HG02588 (cell line): ENCODE measurements around the gene LGALS4.
"Not testable (repeated sequence)": the region's sequence is repeated elsewhere in the genome, so short reads cannot be mapped to it uniquely, and the experiment has no call there.

Experiments used
- ATAC-seq: cut with Tn5 transposase; IDR thresholded peaks from one replicate; pipeline ENCODE4 v1.9.1; 2021; ENCODE audit warnings: mild to moderate bottlenecking, moderate library complexity; ENCODE audit not compliant: unreplicated experiment

LGALS4 gene

DNA sequence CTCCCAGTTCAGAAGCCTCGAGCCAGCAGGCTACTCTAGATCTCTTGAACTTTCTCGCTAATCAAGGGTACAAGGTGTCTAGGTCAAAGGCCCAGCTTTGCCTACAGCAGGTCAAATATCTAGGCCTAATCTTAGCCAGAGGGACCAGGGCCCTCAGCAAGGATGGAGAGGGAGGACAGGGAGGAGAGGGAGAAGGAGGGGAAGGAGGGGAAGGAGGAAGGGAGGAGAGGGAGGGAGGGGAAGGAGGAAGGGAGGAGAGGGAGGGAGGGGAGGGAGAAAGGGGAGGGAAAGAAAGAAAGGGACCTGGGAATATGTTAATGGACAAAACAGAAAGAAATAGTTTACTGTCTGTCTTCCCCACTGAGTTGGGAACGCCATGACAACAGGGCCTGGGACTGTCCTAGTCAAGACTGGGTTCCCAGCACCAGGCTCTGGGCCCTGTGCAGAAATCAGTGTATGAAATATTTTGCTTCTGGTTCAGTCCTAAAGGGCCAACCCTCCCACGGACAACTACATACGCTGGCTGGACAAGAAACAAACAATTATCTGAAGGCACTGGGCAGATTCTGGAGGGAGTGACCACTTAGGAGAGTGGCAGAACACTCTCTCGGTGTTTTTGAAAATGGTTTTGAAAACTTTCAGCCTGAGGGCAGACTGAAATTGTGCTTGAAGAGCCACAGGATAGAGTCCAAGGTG is 14.3 kb upstream of the LGALS4 start:
- ATAC-seq = no peak

GRCh38 chr19:38825936-38826335 is 13.2 kb upstream of the LGALS4 start:
- ATAC-seq = not testable (repeated sequence)

DNA sequence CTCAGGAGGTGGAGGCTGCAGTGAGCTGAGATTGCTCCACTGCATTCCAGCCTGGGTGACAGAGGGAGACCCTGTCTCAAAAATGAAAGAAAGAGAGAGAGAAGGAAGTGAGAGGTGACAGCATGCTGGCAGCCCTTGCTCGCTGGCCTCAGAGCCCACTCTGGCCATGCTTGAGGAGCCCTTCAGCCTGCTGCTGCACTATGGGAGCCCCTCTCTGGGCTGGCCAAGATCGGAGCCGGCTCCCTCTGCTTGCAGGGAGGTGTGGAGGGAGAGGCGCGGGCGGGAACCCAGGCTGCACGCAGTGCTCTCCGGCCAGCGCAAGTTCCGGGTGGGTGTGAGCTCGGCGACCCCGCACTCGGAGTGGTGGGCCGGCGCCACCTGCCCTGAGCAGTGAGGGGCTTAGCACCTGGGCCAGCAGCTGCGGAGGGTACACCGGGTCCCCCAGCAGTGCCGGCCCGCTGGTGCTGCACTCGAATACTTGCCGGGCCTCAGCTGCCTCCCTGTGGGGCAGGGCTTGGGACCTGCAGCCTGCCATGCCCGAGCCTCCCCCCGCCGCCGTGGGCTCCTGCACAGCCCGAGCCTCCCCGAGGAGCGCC is 8.6 kb upstream of the LGALS4 start:
- not testable (repeated sequence) for ATAC-seq

DNA sequence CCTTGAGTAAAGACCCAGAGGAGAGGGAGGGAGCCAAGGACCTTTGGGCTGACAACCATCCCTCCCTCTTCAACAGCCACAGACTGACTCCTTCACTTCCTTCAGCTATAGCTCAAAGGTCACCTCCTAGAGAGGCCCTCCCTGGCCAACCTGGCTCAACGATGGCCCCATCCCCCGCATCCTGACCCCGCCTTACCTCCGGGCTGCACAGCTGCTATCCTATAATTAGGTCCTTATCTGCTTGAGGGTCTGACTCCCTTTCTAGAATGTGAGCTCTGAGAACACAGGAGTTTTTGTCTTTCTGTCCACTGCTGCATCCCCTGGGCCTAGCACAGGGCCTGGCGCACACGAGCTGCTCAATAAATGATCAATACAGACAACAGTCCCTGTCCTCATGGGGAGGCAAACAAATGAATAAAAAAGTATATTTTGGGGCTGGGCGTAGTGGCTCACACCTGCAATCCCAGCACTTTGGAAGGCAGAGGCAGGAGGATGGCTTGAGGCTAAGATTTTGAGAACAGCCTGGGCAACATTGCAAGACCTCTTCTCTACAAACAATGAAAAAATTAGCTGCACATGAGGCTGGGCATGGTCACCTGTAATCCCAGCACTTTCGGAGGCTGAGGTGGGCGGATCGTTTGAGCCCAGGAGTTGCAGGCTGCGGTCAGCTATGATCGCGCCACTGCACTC is 6.6 kb upstream of the LGALS4 start:
- no peak for ATAC-seq

DNA sequence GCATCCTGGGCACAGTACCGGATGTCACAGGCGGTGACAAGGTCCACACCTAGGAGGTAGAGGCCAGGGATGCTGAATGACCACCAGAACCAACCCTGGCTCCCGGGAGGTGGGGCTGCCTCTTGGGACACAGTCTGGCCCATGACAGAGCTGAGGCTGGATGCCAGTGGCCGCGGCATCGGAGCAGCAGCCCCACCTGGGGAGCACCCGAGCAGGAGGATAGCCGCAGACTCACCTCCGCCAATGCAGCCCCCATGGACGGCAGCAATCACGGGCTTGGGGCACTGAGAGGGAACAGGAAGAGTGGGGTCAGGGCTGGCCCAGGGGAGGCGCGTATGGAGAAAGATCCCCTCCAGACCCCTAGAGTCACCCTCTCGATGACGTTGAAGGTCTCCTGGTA is 4.3 kb upstream of the LGALS4 start:
- no peak for ATAC-seq

DNA sequence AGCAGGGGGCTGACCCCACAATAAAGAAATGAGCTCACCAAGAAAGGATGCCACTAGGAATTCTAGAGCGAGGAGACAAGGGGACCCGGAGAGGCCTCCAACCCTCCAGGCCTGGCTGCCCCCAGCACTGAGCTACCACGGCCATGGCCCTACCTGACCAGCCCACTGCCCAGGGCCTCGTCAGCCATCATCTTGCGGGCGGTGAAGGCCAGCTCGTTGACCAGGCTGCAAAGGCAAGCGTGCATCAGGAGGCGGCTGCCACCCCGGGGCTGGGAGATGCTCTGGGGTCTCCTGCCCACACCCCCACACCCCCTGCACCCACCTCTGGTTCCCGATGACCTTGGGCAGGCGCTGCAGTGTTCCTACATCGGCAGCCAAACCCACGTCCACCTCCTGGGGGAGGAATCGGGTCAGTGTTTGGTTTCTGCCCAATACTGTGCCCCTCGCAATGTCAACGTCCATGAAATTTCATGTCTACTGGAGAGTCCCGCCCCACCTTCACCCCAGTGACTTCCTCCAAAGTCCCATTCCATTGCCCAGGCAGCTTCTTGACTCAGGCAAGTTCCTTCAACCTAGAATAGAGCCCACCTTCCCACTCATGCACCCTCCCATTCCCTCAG is 3.5 kb upstream of the LGALS4 start:
- no peak for ATAC-seq

- no peak for ATAC-seq
Measured at GRCh38 chr19:38815059-38816001, 2.6 kb upstream of the LGALS4 start.

DNA sequence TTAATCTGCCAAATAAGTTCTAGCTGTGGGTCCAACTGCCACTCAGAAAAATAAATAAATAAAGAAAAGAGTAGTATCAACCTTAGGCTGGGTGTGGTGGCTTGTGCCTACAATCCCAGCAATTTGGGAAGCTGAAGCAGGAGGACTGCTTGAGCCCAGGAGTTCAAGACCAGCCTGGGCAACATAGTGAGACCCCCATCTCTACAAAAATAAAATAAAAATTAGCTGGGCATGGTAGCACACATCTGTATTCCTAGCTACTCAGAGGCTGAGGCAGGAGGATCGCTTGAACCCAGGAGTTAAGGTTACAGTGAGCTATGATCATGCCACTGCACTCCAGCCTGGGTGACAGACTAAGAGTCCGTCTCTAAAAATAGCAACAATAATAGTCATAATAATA is 1.2 kb upstream of the LGALS4 start:
- ATAC-seq = not testable (repeated sequence)

GRCh38 chr19:38813323-38813722 is 578 bp upstream of the LGALS4 start:
- ATAC-seq = no peak

GRCh38 chr19:38812009-38812840 is 520 bp downstream of the LGALS4 start:
- ATAC-seq = no peak

DNA sequence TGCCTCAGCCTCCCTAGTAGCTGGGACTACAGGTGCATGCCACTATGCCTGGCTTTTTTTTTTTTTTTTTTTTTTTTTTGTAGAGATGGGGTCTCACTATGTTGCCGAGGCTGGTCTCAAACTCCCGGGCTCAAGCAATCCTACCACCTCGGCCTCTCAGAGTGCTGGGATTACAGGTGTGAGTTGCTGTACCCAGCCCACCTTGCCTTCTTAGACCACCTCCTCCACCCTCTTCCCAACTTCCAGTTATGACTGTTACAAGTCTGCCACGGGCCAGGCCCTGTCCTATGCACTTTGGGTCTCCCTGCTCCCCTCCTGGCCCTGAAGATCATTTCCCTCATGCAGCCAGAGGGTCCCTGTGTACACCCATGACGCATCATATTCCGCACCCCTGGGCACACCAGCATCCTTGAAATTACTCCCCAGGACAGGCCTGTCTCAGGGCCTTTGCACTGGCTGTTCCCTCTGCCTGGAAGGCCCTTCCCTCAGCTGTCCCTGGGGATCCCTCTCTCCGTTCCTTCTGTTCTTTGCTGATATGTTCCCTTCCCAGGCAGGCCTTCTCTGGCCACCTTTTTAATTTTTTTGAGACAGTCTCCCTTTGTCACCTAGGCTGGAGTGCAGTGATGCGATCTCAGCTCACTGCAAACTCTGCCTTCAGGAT is 3.0 kb downstream of the LGALS4 start:
- no peak for ATAC-seq

DNA sequence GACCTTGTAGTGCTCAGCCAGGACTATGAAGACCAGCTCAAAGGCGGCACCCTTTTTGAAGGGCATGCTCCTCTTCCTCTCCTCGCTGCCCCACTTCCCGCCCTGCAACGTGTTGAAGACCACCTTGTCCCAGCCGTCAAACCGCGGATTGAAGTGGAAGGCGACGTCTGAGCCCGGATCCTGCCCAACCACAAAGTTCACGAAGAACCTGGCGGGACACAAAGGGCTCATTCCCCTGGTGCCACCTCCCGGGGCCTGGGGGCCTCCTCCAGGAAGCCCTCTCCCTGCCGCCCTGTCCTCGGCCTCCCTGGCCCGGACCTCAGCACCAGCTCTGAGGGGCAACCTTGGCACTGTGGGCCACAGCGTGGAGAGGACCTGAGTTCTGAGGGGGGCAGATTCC is 4.0 kb downstream of the LGALS4 start:
- no peak for ATAC-seq

DNA sequence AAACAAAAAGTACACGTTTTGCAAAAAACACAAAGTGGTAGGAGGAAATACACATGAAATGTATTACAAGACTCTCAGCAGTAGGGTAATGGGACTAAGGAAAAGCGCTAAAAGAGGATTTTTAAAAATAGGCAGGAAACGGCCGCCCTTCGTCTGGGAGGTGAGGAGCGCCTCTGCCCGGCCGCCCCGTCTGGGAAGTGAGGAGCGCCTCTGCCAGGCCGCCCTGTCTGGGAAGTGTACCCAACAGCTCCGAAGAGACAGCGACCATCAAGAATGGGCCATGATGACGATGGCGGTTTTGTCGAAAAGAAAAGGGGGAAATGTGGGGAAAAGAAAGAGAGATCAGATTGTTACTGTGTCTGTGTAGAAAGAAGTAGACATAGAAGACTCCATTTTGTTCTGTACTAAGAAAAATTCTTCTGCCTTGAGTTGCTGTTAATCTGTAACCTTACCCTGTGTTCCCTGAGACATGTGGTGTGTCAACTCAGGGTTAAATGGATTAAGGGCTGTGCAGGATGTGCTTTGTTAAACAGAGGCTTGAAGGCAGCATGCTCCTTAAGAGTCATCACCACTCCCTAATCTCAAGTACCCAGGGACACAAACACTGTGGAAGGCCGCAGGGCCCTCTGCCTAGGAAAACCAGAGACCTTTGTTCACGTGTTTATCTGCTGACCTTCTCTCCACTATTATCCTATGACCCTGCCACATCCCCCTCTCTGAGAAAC is 5.2 kb downstream of the LGALS4 start:
- ATAC-seq = not testable (repeated sequence)

- no peak for ATAC-seq
Measured at GRCh38 chr19:38806371-38806770, 6.4 kb downstream of the LGALS4 start.

GRCh38 chr19:38805180-38805579 is 7.6 kb downstream of the LGALS4 start:
- ATAC-seq = no peak

DNA sequence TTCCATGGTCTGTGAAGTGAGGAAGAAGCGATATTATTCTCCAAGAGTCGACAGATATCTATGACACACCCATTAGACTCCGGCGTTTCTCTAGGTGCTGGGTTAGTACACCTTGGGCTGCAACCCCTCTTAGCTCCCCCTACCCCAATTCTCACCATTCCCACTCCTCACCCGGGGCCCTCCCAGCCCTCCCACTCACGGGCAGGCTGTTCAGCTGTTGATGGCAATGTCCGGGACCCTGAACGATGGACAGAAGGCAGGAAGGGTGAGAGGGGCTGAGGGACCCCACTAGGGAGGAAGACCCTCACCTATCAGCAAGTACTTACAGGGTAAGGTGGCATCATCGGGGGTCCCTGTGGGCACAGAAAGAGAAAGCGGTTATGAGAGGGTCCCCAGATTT is 9.2 kb downstream of the LGALS4 start:
- no peak for ATAC-seq

GRCh38 chr19:38801359-38802095 is 11.2 kb downstream of the LGALS4 start:
- no peak for ATAC-seq
